Subcutaneous adipose tissue (tissue), 4 donors: ENCODE data around the gene ZNF311. TPM values are rescaled to one million over a fixed set of nuclear protein-coding genes. Genes with fewer than 3 reads are reported as not detected.

ENCODE experiments used
- CTCF ChIP-seq: fragments of 450-650 bp; IDR thresholded peaks from one replicate; pipeline ENCODE4 v1.5.1; 2016; ENCODE audit warnings: low read depth, mild to moderate bottlenecking, control low read depth, antibody characterized with exemption, moderate library complexity
- total RNA-seq, 4 donors: library from RNA; depleted of rRNA; stranded (reverse); fragments of >200 nt; gene quantifications; one replicate each; pipeline ENCODE4 v1.1.0, GENCODE V29; 2016

The ZNF311 gene
- total RNA-seq, 4 donors from 2014 or later = 1.0 to 2.4 (median 1.1) TPM; not detected in 1

- no peak for TF ChIP-seq CTCF
Measured at GRCh38 chr6:28981833-28982475, 23.2 kb downstream of the ZNF311 start.

GRCh38 chr6:28981431-28981832, 23.7 kb downstream of the ZNF311 start:
- TF ChIP-seq CTCF = no peak

GRCh38 chr6:28980852-28981430, 24.2 kb downstream of the ZNF311 start:
- TF ChIP-seq CTCF = no peak

- TF ChIP-seq CTCF = no peak
Measured at GRCh38 chr6:28980137-28980851, 24.8 kb downstream of the ZNF311 start.

GRCh38 chr6:28979679-28980078, 25.4 kb downstream of the ZNF311 start:
- TF ChIP-seq CTCF = no peak

- TF ChIP-seq CTCF = no peak
Measured at GRCh38 chr6:28978959-28979561, 26.1 kb downstream of the ZNF311 start.

- no peak for TF ChIP-seq CTCF
Measured at GRCh38 chr6:28978133-28978491, 27.0 kb downstream of the ZNF311 start.
